ENCODE data around the gene CDH6. TPM values are rescaled to one million over a fixed set of nuclear protein-coding genes. Genes with fewer than 3 reads are reported as not detected.

The CDH6 gene
- total and polyA plus RNA-seq, 2 donors (not counting 1 experiment from before 2014, with no cell fraction given) = not detected

- Histone ChIP-seq H3K9me3 (ENCODE audit: control extremely low read depth in 1 of 3, control insufficient read depth in 2 of 3, insufficient read depth in 1 of 3, low read length in 2 of 3) (no peaks in the 10 kb centered on the region), H3K4me3 (ENCODE audit: control extremely low read depth in 1 of 5, extremely low read depth in 1 of 5, insufficient read depth in 1 of 5, low read depth in 2 of 5, low read length in 4 of 5) (no peak overlapping the region), H3K4me2 (replicated peaks; ENCODE audit: low read depth, low read length, poor library complexity, severe bottlenecking) (no peak overlapping the region), H3K79me2 (ENCODE audit: control insufficient read depth, insufficient read depth, low read length) (no peaks in the 10 kb centered on the region), H4K20me1 (ENCODE audit: control insufficient read depth, insufficient read depth, low read length, poor library complexity, severe bottlenecking) (no peaks in the 10 kb centered on the region), H2AFZ (ENCODE audit: insufficient read depth, low read depth, low read length, poor library complexity, severe bottlenecking) (no peak overlapping the region), H3K27me3 (replicated peaks in 1 of 4; ENCODE audit: control extremely low read depth in 1 of 4, control insufficient read depth in 3 of 4, insufficient read depth in 4 of 4, low read length in 3 of 4) (no peaks in the 10 kb centered on the region), H3K36me3 (replicated peaks in 1 of 2; ENCODE audit: control extremely low read depth in 1 of 2, control insufficient read depth in 1 of 2, extremely low read depth in 1 of 2, insufficient read depth in 2 of 2, low read length in 1 of 2) (no peaks in the 10 kb centered on the region), H3K4me1 (ENCODE audit: control insufficient read depth in 2 of 2, insufficient read depth in 2 of 2, low read length in 2 of 2) (no peaks in the 10 kb centered on the region), H3K27ac (ENCODE audit: low read length in 2 of 2) (no peak overlapping the region), H3K9ac (ENCODE audit: low read length) (no peak overlapping the region)
- ChIA-PET CTCF (no interaction called here), POLR2A (no interaction called here)
- Mint-ChIP-seq H3K4me1 (no peaks in the 10 kb centered on the region), H3K27ac (no peak overlapping the region), H3K27me3 (no peaks in the 10 kb centered on the region), H3K4me3 (no peak overlapping the region), H3K9me3 (ENCODE audit: insufficient read depth) (no peaks in the 10 kb centered on the region)
- TF ChIP-seq EZH2 (IDR thresholded peaks at IDR 0.05; ENCODE audit: borderline replicate concordance, insufficient read depth, low read depth, low read length, poor library complexity, severe bottlenecking) (no peak), CTCF (IDR thresholded peaks at IDR 0.05) (no peak)
- 83% methylated on average over 2 of the region's 2 CpGs for WGBS (ENCODE audit: insufficient coverage)
- intact Hi-C loops (cut with micrococcal nuclease) = no loop called here
- no peak for ATAC-seq (ENCODE audit: low read depth)
- no peak for DNase-seq
These were observed 91.5 kb downstream of the CDH6 start for GRCh38 chr5:31285025-31285424.

GRCh38 chr5:31287985-31288384, 94.5 kb downstream of the CDH6 start:
- H3K27ac Mint-ChIP-seq = no peak overlapping the region

More at GRCh38 chr5:31287985-31288384, 94.5 kb downstream of the CDH6 start:
- ChIA-PET CTCF (no interaction called here), POLR2A (no interaction called here)
- no peak overlapping the region for H2AFZ ChIP-seq (ENCODE audit: insufficient read depth, low read depth, low read length, poor library complexity, severe bottlenecking)
- H3K79me2 ChIP-seq (ENCODE audit: control insufficient read depth, insufficient read depth, low read length) = no peaks in the 10 kb centered on the region
- intact Hi-C loops (cut with micrococcal nuclease) = no loop called here
- H3K27me3 ChIP-seq (replicated peaks in 1 of 4; ENCODE audit: control extremely low read depth in 1 of 4, control insufficient read depth in 3 of 4, insufficient read depth in 4 of 4, low read length in 3 of 4) = no peaks in the 10 kb centered on the region
- H4K20me1 ChIP-seq (ENCODE audit: control insufficient read depth, insufficient read depth, low read length, poor library complexity, severe bottlenecking) = no peaks in the 10 kb centered on the region
- Mint-ChIP-seq H3K9me3 (ENCODE audit: insufficient read depth) (no peaks in the 10 kb centered on the region), H3K27me3 (no peaks in the 10 kb centered on the region), H3K4me3 (no peak overlapping the region), H3K4me1 (no peaks in the 10 kb centered on the region)
- TF ChIP-seq EZH2 (IDR thresholded peaks at IDR 0.05; ENCODE audit: borderline replicate concordance, insufficient read depth, low read depth, low read length, poor library complexity, severe bottlenecking) (no peak), CTCF (IDR thresholded peaks at IDR 0.05) (no peak)
- no peaks in the 10 kb centered on the region for H3K36me3 ChIP-seq (replicated peaks in 1 of 2; ENCODE audit: control extremely low read depth in 1 of 2, control insufficient read depth in 1 of 2, extremely low read depth in 1 of 2, insufficient read depth in 2 of 2, low read length in 1 of 2)
- no peaks in the 10 kb centered on the region for H3K9me3 ChIP-seq (ENCODE audit: control extremely low read depth in 1 of 3, control insufficient read depth in 2 of 3, insufficient read depth in 1 of 3, low read length in 2 of 3)
- no peak overlapping the region for H3K4me3 ChIP-seq (ENCODE audit: control extremely low read depth in 1 of 5, extremely low read depth in 1 of 5, insufficient read depth in 1 of 5, low read depth in 2 of 5, low read length in 4 of 5)
- ATAC-seq (ENCODE audit: low read depth) (no peak), DNase-seq (no peak)
- no peak overlapping the region for H3K9ac ChIP-seq (ENCODE audit: low read length)
- H3K4me2 ChIP-seq (replicated peaks; ENCODE audit: low read depth, low read length, poor library complexity, severe bottlenecking) = no peak overlapping the region
- no peak overlapping the region for H3K27ac ChIP-seq (ENCODE audit: low read length in 2 of 2)
- no peaks in the 10 kb centered on the region for H3K4me1 ChIP-seq (ENCODE audit: control insufficient read depth in 2 of 2, insufficient read depth in 2 of 2, low read length in 2 of 2)

Data from B cell (primary cell).